CD4-positive, alpha-beta T cell (primary cell): ENCODE measurements around the gene PLXNC1. TPM values are rescaled to one million over a fixed set of nuclear protein-coding genes. Genes with fewer than 3 reads are reported as not detected.

Experiments used
- ATAC-seq: fragments of 200-7000 bp; cut with Tn5 transposase; one replicate; pipeline ENCODE4 v1.10.0; 2022; ENCODE audit warnings: mild to moderate bottlenecking; ENCODE audit not compliant: poor library complexity
- CTCF ChIA-PET: fragments of 350-600 bp; sonication (Branson Sonifier 250); formaldehyde crosslinking; loops from one replicate; lab custom pipeline; 2021; ENCODE audit warnings: antibody characterized with exemption, inconsistent platforms; lab: Charles Lee
- POLR2A ChIA-PET: fragments of 350-600 bp; sonication (Branson Sonifier 250); formaldehyde crosslinking; loops from one replicate; lab custom pipeline; 2021; ENCODE audit warnings: antibody characterized with exemption, inconsistent platforms; lab: Charles Lee
- DNase-seq, 14 experiments: peaks; one replicate each; pipeline ENCODE4 v3.0.0-alpha.2; 2013 to 2020; ENCODE audit warnings: mixed read lengths in 2 of 14
- H3K27ac ChIP-seq, 2 donors: one replicate each; pipeline versions ENCODE4 v1.5.1 to v1.7.0; 2013; ENCODE audit warnings: low read length in 2 of 2, low read depth in 1 of 2, mild to moderate bottlenecking in 1 of 2
- H3K27me3 ChIP-seq, 2 experiments: 1 replicate in 1 of 2; 2 replicates in 1 of 2; pipeline versions ENCODE4 v1.6.1 to v1.7.0; 2013; ENCODE audit warnings: low read length in 2 of 2, control low read depth in 1 of 2, mild to moderate bottlenecking in 1 of 2, moderate library complexity in 1 of 2; ENCODE audit not compliant: insufficient read depth in 2 of 2, control insufficient read depth in 1 of 2
- H3K36me3 ChIP-seq: one replicate; pipeline ENCODE4 v1.6.1; 2013; ENCODE audit warnings: low read length, control low read depth; ENCODE audit not compliant: insufficient read depth
- H3K4me1 ChIP-seq: one replicate; pipeline ENCODE4 v1.6.1; 2013; ENCODE audit warnings: low read length, control low read depth; ENCODE audit not compliant: insufficient read depth
- H3K4me3 ChIP-seq: one replicate; pipeline ENCODE4 v1.5.1; 2013; ENCODE audit warnings: mild to moderate bottlenecking, low read length, moderate library complexity
- H3K9me3 ChIP-seq, 2 experiments: 1 replicate in 1 of 2; 2 replicates in 1 of 2; pipeline versions ENCODE4 v1.6.1 to v1.7.0; 2013; ENCODE audit warnings: low read length in 2 of 2, mild to moderate bottlenecking in 2 of 2, control low read depth in 1 of 2, moderate library complexity in 1 of 2; ENCODE audit not compliant: control insufficient read depth in 1 of 2, insufficient read depth in 1 of 2
- H3K27ac Mint-ChIP-seq: one replicate; pipeline ENCODE4 v1.8.0; 2020; ENCODE audit warnings: mixed read lengths
- H3K27me3 Mint-ChIP-seq: one replicate; pipeline ENCODE4 v1.8.0; 2021; ENCODE audit warnings: mixed read lengths
- H3K36me3 Mint-ChIP-seq: one replicate; pipeline ENCODE4 v1.8.0; 2021; ENCODE audit warnings: low read depth, mixed read lengths
- H3K4me1 Mint-ChIP-seq: one replicate; pipeline ENCODE4 v1.8.0; 2021; ENCODE audit warnings: low read depth, mixed read lengths
- H3K4me3 Mint-ChIP-seq: one replicate; pipeline ENCODE4 v1.8.0; 2020; ENCODE audit warnings: mild to moderate bottlenecking, mixed read lengths
- H3K9me3 Mint-ChIP-seq: one replicate; pipeline ENCODE4 v1.8.0; 2020; ENCODE audit warnings: mixed read lengths
- CTCF ChIP-seq: fragments of 200-600 bp; IDR thresholded peaks from one replicate; pipeline ENCODE4 v1.8.0; 2022; ENCODE audit warnings: antibody characterized with exemption, mild to moderate bottlenecking
- intact Hi-C, 2 experiments: fragments of 100-400 bp; cut with DNase I in 1 of 2; cut with micrococcal nuclease in 1 of 2; formaldehyde crosslinking; loops; one replicate each; pipeline versions ENCODE4 v1.15.1 to v1.9.0; 2023 to 2025; cut with DNase I, micrococcal nuclease
- total RNA-seq, 174 experiments: library from RNA in 2 of 174; stranded (reverse) in 2 of 174; gene quantifications; one replicate each; pipeline ENCODE4 v1.2.3 and lab custom pipeline; 2021 to 2026

The PLXNC1 gene
- total RNA-seq, 2 experiments from 2014 or later = 5.2 to 5.3 TPM

GRCh38 chr12:94171595-94171930 is 23.2 kb downstream of the PLXNC1 start:
- peaks cover 16% of the 10 kb centered on the region for H3K36me3 ChIP-seq
- H3K4me1 ChIP-seq = peaks cover 23% of the 10 kb centered on the region
- Mint-ChIP-seq H3K4me3 (no peak overlapping the region), H3K4me1 (peaks cover 62% of the 10 kb centered on the region), H3K27me3 (no peaks in the 10 kb centered on the region), H3K36me3 (no peaks in the 10 kb centered on the region), H3K9me3 (no peaks in the 10 kb centered on the region), H3K27ac (no peak overlapping the region)
- H3K27me3 ChIP-seq = no peaks in the 10 kb centered on the region
- ChIA-PET CTCF (no interaction called here), POLR2A (no interaction called here)
- no peak for TF ChIP-seq CTCF
- ATAC-seq (no peak), DNase-seq (no peak)
- intact Hi-C loops = no loop called here
- H3K27ac ChIP-seq = no peak overlapping the region
- no peaks in the 10 kb centered on the region for H3K9me3 ChIP-seq
- H3K4me3 ChIP-seq = no peak overlapping the region

- Mint-ChIP-seq H3K27ac (no peak overlapping the region), H3K36me3 (no peaks in the 10 kb centered on the region), H3K9me3 (no peaks in the 10 kb centered on the region), H3K27me3 (no peaks in the 10 kb centered on the region), H3K4me1 (peaks cover 62% of the 10 kb centered on the region), H3K4me3 (no peak overlapping the region)
- Histone ChIP-seq H3K27ac (no peak overlapping the region), H3K36me3 (peaks cover 16% of the 10 kb centered on the region), H3K9me3 (no peaks in the 10 kb centered on the region), H3K27me3 (no peaks in the 10 kb centered on the region), H3K4me1 (peaks cover 23% of the 10 kb centered on the region), H3K4me3 (no peak overlapping the region)
- no peak for TF ChIP-seq CTCF
- ChIA-PET CTCF (no interaction called here), POLR2A (no interaction called here)
- DNase-seq (peak in 4 of 14 experiments; percentile 9 to 55 (median 32)), ATAC-seq (peak; percentile 24)
- intact Hi-C loops = no loop called here
Observed at GRCh38 chr12:94172031-94172430, 23.7 kb downstream of the PLXNC1 start.

GRCh38 chr12:94172973-94173372 is 24.6 kb downstream of the PLXNC1 start:
- Mint-ChIP-seq H3K36me3 (no peaks in the 10 kb centered on the region), H3K4me1 (peaks cover 62% of the 10 kb centered on the region), H3K9me3 (no peaks in the 10 kb centered on the region), H3K27ac (no peak overlapping the region), H3K4me3 (no peak overlapping the region), H3K27me3 (no peaks in the 10 kb centered on the region)
- intact Hi-C loops = no loop called here
- Histone ChIP-seq H3K27ac (no peak overlapping the region), H3K4me1 (peaks cover 23% of the 10 kb centered on the region), H3K9me3 (no peaks in the 10 kb centered on the region), H3K4me3 (no peak overlapping the region), H3K36me3 (peaks cover 16% of the 10 kb centered on the region), H3K27me3 (no peaks in the 10 kb centered on the region)
- ChIA-PET CTCF (no interaction called here), POLR2A (interaction anchor here (0.7 to 1.7 kb wide), 2 partner anchors 35 to 894 kb away, joined by 3 to 6 read pairs; no protein-coding TSS in a partner anchor)
- TF ChIP-seq CTCF = no peak
- DNase-seq (peak in 2 of 14 experiments; percentile 65 to 73), ATAC-seq (no peak)
